K562 treated with DMSO at 1 percent for 4 hours (cell line): ENCODE data around the gene ATP9B. TPM values are rescaled to one million over a fixed set of nuclear protein-coding genes. Genes with fewer than 3 reads are reported as not detected.

ENCODE experiments used
- total RNA-seq: library from RNA; unstranded; fragments of 300-600 nt; gene quantifications from 2 replicates; pipeline ENCODE4 v1.2.3, GENCODE V29; 2022; ENCODE audit not compliant: insufficient read depth

ATP9B gene, protein sequence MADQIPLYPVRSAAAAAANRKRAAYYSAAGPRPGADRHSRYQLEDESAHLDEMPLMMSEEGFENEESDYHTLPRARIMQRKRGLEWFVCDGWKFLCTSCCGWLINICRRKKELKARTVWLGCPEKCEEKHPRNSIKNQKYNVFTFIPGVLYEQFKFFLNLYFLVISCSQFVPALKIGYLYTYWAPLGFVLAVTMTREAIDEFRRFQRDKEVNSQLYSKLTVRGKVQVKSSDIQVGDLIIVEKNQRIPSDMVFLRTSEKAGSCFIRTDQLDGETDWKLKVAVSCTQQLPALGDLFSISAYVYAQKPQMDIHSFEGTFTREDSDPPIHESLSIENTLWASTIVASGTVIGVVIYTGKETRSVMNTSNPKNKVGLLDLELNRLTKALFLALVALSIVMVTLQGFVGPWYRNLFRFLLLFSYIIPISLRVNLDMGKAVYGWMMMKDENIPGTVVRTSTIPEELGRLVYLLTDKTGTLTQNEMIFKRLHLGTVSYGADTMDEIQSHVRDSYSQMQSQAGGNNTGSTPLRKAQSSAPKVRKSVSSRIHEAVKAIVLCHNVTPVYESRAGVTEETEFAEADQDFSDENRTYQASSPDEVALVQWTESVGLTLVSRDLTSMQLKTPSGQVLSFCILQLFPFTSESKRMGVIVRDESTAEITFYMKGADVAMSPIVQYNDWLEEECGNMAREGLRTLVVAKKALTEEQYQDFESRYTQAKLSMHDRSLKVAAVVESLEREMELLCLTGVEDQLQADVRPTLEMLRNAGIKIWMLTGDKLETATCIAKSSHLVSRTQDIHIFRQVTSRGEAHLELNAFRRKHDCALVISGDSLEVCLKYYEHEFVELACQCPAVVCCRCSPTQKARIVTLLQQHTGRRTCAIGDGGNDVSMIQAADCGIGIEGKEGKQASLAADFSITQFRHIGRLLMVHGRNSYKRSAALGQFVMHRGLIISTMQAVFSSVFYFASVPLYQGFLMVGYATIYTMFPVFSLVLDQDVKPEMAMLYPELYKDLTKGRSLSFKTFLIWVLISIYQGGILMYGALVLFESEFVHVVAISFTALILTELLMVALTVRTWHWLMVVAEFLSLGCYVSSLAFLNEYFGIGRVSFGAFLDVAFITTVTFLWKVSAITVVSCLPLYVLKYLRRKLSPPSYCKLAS
- total RNA-seq = 5.2 and 5.5 TPM in 2 replicates

GRCh38 chr18:79068937-79069716 lies at the start of gene ATP9B:
ATP9B (plus strand) TSS chr18:79069394; CDS start chr18:79069411, 17 bp downstream.

GRCh38 chr18:79395761-79396404 lies 326.7 kb downstream of the ATP9B start, which contains the start of gene NFATC1:
NFATC1 (plus strand) TSS chr18:79395930; CDS start chr18:79396225, 295 bp downstream.

Other genes starting within 250 kb of the ATP9B start
- not detected in 2 replicates for gene SALL3, start 89.6 kb upstream of the ATP9B start, total RNA-seq